CD4-positive, alpha-beta T cell treated with Interleukin-1 beta for 1 hour (primary cell): ENCODE measurements around the gene ARL8B.
"Not testable (repeated sequence)": the region's sequence is repeated elsewhere in the genome, so short reads cannot be mapped to it uniquely, and the experiment has no call there.

ENCODE experiments used
- DNase-seq, 2 donors: peaks; one replicate each; pipeline ENCODE4 v3.0.0-alpha.2; 2020 to 2022

Gene ARL8B

GRCh38 chr3:5113726-5114125, 8.4 kb upstream of the ARL8B start:
- DNase-seq = not testable (repeated sequence)

- DNase-seq = no peak
These were observed 6.5 kb upstream of the ARL8B start for GRCh38 chr3:5115506-5116162.

GRCh38 chr3:5116538-5116937, 5.6 kb upstream of the ARL8B start:
- DNase-seq = no peak

GRCh38 chr3:5120446-5120845, 1.6 kb upstream of the ARL8B start:
- no peak for DNase-seq

- DNase-seq = peak; percentile 52 to 56
These were observed 932 bp downstream of the ARL8B start for GRCh38 chr3:5122741-5123706.

GRCh38 chr3:5123937-5124336, 1.8 kb downstream of the ARL8B start:
- DNase-seq = no peak

- DNase-seq = no peak
These were observed 4.5 kb downstream of the ARL8B start for GRCh38 chr3:5126586-5126985.

GRCh38 chr3:5128849-5129248, 6.8 kb downstream of the ARL8B start:
- no peak for DNase-seq

GRCh38 chr3:5133239-5134018, 11.3 kb downstream of the ARL8B start:
- no peak for DNase-seq

GRCh38 chr3:5134019-5134391, 11.9 kb downstream of the ARL8B start:
- no peak for DNase-seq

GRCh38 chr3:5134499-5134898, 12.4 kb downstream of the ARL8B start:
- DNase-seq = no peak

GRCh38 chr3:5136211-5136918, 14.3 kb downstream of the ARL8B start:
- peak; percentile 51 to 61 for DNase-seq

GRCh38 chr3:5136919-5137429, 14.9 kb downstream of the ARL8B start:
- DNase-seq = no peak

- no peak for DNase-seq
These were observed 16.3 kb downstream of the ARL8B start for GRCh38 chr3:5138214-5138981.

GRCh38 chr3:5140230-5140621, 18.1 kb downstream of the ARL8B start:
- DNase-seq = peak in 1 of 2 donors; percentile 29

GRCh38 chr3:5140839-5141238, 18.7 kb downstream of the ARL8B start:
- no peak for DNase-seq

- DNase-seq = no peak
These were observed 19.7 kb downstream of the ARL8B start for GRCh38 chr3:5141760-5142159.

GRCh38 chr3:5143464-5143863, 21.4 kb downstream of the ARL8B start:
- DNase-seq = no peak

GRCh38 chr3:5144316-5144994, 22.4 kb downstream of the ARL8B start:
- DNase-seq = no peak

- DNase-seq = no peak
These were observed 23.0 kb downstream of the ARL8B start for GRCh38 chr3:5145120-5145519.

- DNase-seq = not testable (repeated sequence)
These were observed 25.1 kb downstream of the ARL8B start for GRCh38 chr3:5147152-5147551.
